Measurements from ENCODE around the gene PRPF38B. TPM values are rescaled to one million over a fixed set of nuclear protein-coding genes. Genes with fewer than 3 reads are reported as not detected.
A peak's percentile ranks its signal among the peaks of the same experiment; 100 is the strongest.

Gene PRPF38B
- total and polyA plus RNA-seq, 2 donors from 2014 or later = 15.9 to 37.6 TPM

DNA sequence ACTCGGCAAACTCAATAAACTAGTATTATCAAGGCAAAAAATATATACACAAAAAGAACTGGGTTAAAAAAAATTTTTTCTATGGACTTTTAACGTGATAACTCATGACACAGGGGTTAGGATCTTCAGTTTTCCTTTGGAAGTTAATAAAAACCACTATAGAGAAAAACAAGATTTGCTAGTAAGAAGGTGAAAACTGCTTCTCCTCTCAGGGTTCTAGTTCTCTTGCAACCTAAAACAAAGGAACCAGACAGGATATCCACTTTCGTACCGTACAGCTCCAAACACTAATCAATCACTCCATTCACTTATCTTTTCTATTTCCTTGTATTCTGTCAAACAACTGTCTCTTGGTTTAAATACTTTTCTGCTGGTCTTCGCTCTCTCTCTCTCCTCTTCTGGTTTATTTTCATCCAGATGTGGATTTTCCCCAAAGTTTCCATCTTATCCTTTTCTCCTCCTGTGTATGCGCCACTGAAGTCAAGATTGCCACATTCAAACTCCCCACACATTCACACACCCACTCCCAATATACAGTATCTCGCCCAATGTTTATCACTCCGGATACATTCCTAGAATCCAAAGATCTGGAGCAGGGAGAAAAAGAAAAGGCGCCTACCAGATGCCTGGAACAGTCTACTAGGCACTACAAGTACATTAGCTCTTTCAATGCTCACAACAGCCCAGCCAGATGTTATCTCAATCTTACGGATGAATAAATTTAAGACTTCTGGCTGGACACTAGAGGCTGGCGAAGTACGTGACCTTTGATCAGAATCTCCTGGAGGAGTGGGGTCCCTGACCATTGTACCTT is 775 bp upstream of the PRPF38B start:
- intact Hi-C loops (cut with DNase I) = no loop called here
- H3K4me1 ChIP-seq (ENCODE audit: control insufficient read depth in 2 of 3, insufficient read depth in 2 of 3, low read depth in 1 of 3, low read length in 3 of 3) = peaks cover 0 to 10% (median 0%) of the 10 kb centered on the region in 3 donors
- no peaks in the 10 kb centered on the region for H3K27me3 ChIP-seq (ENCODE audit: control insufficient read depth, insufficient read depth, low read length)
- FAIRE-seq (no peak), DNase-seq (peak in 1 of 5 donors; percentile 68)
- TF ChIP-seq, protein P1, sequence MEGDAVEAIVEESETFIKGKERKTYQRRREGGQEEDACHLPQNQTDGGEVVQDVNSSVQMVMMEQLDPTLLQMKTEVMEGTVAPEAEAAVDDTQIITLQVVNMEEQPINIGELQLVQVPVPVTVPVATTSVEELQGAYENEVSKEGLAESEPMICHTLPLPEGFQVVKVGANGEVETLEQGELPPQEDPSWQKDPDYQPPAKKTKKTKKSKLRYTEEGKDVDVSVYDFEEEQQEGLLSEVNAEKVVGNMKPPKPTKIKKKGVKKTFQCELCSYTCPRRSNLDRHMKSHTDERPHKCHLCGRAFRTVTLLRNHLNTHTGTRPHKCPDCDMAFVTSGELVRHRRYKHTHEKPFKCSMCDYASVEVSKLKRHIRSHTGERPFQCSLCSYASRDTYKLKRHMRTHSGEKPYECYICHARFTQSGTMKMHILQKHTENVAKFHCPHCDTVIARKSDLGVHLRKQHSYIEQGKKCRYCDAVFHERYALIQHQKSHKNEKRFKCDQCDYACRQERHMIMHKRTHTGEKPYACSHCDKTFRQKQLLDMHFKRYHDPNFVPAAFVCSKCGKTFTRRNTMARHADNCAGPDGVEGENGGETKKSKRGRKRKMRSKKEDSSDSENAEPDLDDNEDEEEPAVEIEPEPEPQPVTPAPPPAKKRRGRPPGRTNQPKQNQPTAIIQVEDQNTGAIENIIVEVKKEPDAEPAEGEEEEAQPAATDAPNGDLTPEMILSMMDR (IDR thresholded peaks at IDR 0.05; ENCODE audit: borderline replicate concordance, extremely low read depth, insufficient read depth) = no peak
- peak overlapping the region; percentile 99 for H3K27ac ChIP-seq (ENCODE audit: low read depth in 2 of 2, low read length in 2 of 2)
- H3K36me3 ChIP-seq (ENCODE audit: control insufficient read depth in 2 of 3, insufficient read depth in 3 of 3, low read length in 3 of 3) = peaks cover 0 to 5% (median 0%) of the 10 kb centered on the region in 3 donors
- H3K4me3 ChIP-seq (ENCODE audit: low read length in 3 of 3) = peak overlapping the region; percentile 90 to 97 (median 91)
- H3K9me3 ChIP-seq (ENCODE audit: control insufficient read depth in 2 of 3, insufficient read depth in 1 of 3, low read length in 3 of 3) = no peaks in the 10 kb centered on the region
- peak overlapping the region; percentile 35 to 93 (median 88) for H3K9ac ChIP-seq (ENCODE audit: low read length in 3 of 3)

DNA sequence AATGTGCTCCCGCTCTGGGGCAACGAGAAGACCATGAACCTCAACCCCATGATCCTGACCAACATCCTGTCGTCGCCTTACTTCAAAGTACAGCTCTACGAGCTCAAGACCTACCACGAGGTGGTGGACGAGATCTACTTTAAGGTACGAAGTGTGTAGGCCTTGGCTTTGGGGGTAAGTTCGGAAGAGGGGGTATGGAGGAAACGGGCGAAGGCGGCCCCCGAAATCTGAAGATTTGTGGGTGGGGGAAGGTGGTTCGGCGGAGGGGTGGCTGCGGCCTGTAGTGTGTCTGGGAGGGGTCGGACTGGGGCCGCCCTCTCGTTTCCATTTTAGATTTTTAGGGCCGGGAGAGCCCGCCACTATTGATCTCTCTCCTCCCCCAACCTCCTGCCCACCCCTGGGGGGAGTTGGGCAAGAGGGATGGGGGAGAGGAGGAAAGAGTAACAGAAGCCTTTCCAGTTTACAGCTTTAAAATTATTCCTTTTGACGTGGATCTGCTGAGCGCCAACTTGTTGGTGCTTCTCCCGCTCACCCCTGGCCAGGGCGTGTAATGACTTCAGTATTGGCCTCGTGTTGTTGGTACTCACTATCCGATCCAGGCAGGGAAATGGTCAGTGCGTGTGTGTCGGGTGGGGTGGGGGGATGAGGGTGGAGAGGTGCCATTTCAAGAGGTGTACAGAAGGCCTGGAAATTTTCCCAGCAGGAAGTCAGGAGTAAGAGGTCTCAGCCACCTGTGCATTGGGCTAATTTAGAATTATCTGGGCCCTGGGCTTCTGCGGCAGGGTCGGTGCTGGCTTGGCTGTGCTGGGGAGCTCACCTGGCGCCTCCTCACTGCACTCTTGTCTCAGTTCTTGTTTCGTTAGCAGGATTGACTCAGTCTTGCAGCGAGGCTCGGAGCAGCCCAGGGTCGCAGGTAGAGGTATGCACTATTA is 880 bp downstream of the PRPF38B start:
- H3K36me3 ChIP-seq (ENCODE audit: control insufficient read depth in 2 of 3, insufficient read depth in 3 of 3, low read length in 3 of 3) = peaks cover 7 to 18% (median 8%) of the 10 kb centered on the region in 3 donors
- H3K27ac ChIP-seq (ENCODE audit: low read depth in 2 of 2, low read length in 2 of 2) = peak overlapping the region; percentile 99
- DNase-seq (peak; percentile 22 to 91 (median 83)), FAIRE-seq (no peak)
- H3K27me3 ChIP-seq (ENCODE audit: control insufficient read depth, insufficient read depth, low read length) = no peaks in the 10 kb centered on the region
- no peaks in the 10 kb centered on the region for H3K9me3 ChIP-seq (ENCODE audit: control insufficient read depth in 2 of 3, insufficient read depth in 1 of 3, low read length in 3 of 3)
- peak overlapping the region; percentile 90 to 97 (median 91) for H3K4me3 ChIP-seq (ENCODE audit: low read length in 3 of 3)
- intact Hi-C loops (cut with DNase I) = no loop called here
- H3K4me1 ChIP-seq (ENCODE audit: control insufficient read depth in 2 of 3, insufficient read depth in 2 of 3, low read depth in 1 of 3, low read length in 3 of 3) = peaks cover 0 to 10% (median 0%) of the 10 kb centered on the region in 3 donors
- peak overlapping the region; percentile 68 to 93 (median 88) for H3K9ac ChIP-seq (ENCODE audit: low read length in 3 of 3)
- TF ChIP-seq, protein P1 (IDR thresholded peaks at IDR 0.05; ENCODE audit: borderline replicate concordance, extremely low read depth, insufficient read depth) = no peak

- Histone ChIP-seq H3K36me3 (ENCODE audit: control insufficient read depth in 2 of 3, insufficient read depth in 3 of 3, low read length in 3 of 3) (peaks cover 17 to 41% (median 25%) of the 10 kb centered on the region in 3 donors), H3K4me1 (ENCODE audit: control insufficient read depth in 2 of 3, insufficient read depth in 2 of 3, low read depth in 1 of 3, low read length in 3 of 3) (peaks cover 0 to 10% (median 0%) of the 10 kb centered on the region in 3 donors), H3K4me3 (ENCODE audit: low read length in 3 of 3) (no peak overlapping the region), H3K9ac (ENCODE audit: low read length in 3 of 3) (peak overlapping the region in 1 of 3 donors; percentile 20), H3K9me3 (ENCODE audit: control insufficient read depth in 2 of 3, insufficient read depth in 1 of 3, low read length in 3 of 3) (no peaks in the 10 kb centered on the region), H3K27me3 (ENCODE audit: control insufficient read depth, insufficient read depth, low read length) (no peaks in the 10 kb centered on the region), H3K27ac (ENCODE audit: low read depth in 2 of 2, low read length in 2 of 2) (no peak overlapping the region)
- intact Hi-C loops (cut with DNase I) = no loop called here
- no peak for FAIRE-seq
- TF ChIP-seq, protein P1 (IDR thresholded peaks at IDR 0.05; ENCODE audit: borderline replicate concordance, extremely low read depth, insufficient read depth) = no peak
- DNase-seq = no peak
Observed at GRCh38 chr1:108695535-108695934, 3.4 kb downstream of the PRPF38B start.

All from kidney (tissue), 14 donors.